Superior temporal gyrus (tissue), 1 donor: ENCODE results near the gene SUN2.

Experiments
- DNase-seq: peaks from one replicate; pipeline ENCODE4 v3.0.0-alpha.2; 2016; ENCODE audit errors: extremely low spot score

Gene SUN2

DNA sequence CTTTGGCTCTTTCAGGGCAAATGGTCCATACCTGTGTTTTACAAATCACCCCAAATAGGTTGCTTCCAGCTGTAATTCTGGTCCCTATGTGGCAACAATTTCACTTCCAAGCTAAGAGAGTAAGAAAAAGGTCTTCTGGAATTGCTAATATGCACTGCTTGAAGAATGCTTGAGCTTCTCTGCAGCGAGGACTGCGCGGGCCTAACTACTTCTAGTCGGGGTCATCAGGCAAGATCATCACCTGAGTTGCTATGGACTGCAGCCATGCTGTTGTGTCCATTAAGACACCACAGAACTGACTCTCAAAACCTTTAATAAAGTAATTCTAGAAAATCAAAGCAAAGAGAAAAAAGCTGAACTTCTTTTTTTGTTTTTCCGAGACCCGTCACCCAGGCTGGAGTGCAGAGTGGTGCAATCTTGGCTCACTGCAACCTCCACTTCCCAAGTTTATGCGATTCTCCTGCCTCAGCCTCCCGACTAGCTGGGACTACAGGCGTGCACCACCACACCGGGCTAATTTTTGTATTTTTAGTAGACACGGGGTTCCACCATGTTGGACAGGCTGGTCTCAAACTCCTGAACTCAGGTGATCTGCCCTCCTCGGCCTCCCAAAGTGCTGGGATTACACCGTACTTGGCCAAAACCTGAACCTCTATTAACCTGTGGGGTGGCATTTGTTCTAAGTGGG is 57.2 kb downstream of the SUN2 start:
- DNase-seq, result no peak

- DNase-seq, result peak; percentile 48
These were observed 58.2 kb downstream of the SUN2 start for GRCh38 chr22:38697425-38698089.

DNA sequence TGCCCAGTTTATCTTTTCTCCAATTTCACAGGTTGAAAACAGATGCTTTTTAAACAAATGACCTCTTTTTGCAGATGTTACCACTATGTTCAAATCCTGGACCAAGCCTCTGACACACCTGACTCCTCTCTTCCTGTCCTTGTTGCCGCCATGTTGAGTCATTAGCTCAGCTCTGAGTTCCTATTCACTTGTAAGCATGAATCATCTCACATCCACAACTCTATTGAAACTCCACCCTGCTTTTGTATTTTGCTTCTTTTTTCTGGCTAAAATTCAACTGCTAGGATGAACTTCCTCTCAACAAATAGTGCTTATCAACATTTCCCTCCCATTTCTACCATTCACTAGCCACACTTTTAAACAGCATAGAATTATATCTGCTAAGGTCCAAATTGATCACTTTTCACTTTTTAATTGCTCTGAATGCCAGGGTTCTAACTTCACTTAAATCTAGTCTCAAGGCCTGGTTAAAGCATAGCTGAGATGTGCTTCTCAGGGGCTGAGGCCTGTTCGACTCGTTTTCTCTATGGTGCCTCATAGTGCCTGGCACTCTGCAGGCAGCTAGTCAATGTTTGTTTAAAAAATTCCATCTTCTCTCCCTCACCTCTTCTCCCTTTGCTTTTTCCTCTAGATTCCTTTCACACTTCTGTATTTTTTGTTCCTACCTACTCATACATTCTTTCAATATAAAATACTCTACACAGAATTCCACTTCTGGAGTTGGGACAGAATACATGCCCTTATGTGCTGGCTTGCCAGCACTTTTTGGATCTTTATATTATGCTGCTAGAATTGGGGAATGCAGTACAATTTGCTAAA is 59.0 kb downstream of the SUN2 start:
- DNase-seq, result peak; percentile 56

GRCh38 chr22:38694940-38695339 is 60.9 kb downstream of the SUN2 start:
- no peak for DNase-seq

- no peak for DNase-seq
These were observed 61.7 kb downstream of the SUN2 start for GRCh38 chr22:38694049-38694448.

GRCh38 chr22:38689651-38690050 is 66.1 kb downstream of the SUN2 start:
- no peak for DNase-seq

GRCh38 chr22:38685761-38686160 is 70.0 kb downstream of the SUN2 start:
- DNase-seq, result no peak

GRCh38 chr22:38684895-38685294 is 70.9 kb downstream of the SUN2 start:
- no peak for DNase-seq
